NT2/D1 (cell line): ENCODE results near the gene ADIPOQ.

Source experiments
- SUZ12 ChIP-seq: IDR thresholded peaks from 2 replicates; pipeline ENCODE4 v1.6.1; 2011; ENCODE audit not compliant: insufficient read length, insufficient read depth; ENCODE audit errors: extremely low read depth
- YY1 ChIP-seq: IDR thresholded peaks from 2 replicates; pipeline ENCODE4 v1.6.1; 2011; ENCODE audit not compliant: insufficient read length, insufficient read depth
- ZNF274 ChIP-seq: IDR thresholded peaks from 2 replicates; pipeline ENCODE4 v1.6.1; 2011; ENCODE audit warnings: mild to moderate bottlenecking, low read depth, low read length

DNA sequence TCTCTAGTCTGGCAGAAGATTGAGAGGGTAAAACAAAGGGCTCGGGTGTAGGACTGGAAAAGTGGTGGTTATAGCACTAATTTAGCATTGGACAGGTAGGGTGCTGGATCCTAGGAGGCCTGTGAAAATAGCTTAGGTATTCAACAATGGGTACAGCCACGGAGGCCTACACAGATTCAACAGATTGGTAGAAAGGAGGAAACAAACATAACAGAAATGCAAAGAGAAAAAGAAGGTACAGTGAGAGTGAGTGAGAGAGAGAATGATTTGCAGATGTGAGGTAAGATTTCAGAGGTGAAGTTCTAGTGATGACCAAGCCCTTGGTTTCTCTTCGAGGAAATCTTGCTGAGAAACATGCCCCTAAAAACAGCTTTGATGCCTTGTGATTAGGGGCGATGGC lies 37.9 kb downstream of the ADIPOQ start:
- TF ChIP-seq SUZ12 (no peak), YY1 (no peak), ZNF274 (no peak)
